ENCODE measurements around the gene TMEM38B.
"Not testable (repeated sequence)": the region's sequence is repeated elsewhere in the genome, so short reads cannot be mapped to it uniquely, and the experiment has no call there.

The TMEM38B gene

DNA sequence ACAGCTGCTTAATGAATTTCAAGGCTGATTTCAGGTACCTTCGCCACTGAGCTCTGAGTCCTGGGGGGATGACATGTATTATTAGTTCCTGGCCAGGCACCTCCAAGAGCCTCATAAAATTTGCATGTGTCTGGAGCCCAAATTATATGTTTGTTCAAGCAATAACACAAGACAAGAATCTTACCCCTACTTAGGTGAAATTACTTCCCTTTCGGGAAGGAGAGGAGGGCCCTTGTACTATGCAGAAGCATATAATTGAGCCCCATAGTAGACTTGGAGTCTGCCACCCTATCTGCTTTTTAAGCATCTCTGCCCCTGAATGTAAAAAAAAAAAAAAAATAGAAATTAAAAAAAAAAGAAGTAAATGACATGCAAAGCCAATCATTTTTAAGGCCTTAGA is 13.0 kb upstream of the TMEM38B start:
- in situ Hi-C loops (cut with HindIII; ENCODE audit: low sequenced_read_pairs), result no loop called here

DNA sequence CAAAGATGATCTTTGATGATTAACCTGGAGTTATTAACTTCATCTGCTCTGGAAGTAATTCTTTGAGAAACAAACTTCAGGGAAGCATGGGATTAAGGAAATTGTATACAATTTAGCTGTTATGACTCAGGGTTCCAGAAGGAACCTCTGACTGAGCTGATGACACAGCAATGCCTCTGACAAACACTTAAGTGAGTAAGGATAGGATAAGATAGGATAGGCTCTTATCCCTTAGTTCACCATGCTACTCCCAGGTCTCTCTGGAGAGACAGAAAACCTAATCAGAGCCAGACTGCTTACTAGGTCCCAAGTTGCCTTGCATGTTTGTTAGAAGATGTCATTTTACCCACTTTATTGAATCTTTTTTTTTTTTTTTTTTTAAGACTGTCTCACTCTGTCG is 12.6 kb upstream of the TMEM38B start:
- in situ Hi-C loops (cut with HindIII; ENCODE audit: low sequenced_read_pairs), result no loop called here

DNA sequence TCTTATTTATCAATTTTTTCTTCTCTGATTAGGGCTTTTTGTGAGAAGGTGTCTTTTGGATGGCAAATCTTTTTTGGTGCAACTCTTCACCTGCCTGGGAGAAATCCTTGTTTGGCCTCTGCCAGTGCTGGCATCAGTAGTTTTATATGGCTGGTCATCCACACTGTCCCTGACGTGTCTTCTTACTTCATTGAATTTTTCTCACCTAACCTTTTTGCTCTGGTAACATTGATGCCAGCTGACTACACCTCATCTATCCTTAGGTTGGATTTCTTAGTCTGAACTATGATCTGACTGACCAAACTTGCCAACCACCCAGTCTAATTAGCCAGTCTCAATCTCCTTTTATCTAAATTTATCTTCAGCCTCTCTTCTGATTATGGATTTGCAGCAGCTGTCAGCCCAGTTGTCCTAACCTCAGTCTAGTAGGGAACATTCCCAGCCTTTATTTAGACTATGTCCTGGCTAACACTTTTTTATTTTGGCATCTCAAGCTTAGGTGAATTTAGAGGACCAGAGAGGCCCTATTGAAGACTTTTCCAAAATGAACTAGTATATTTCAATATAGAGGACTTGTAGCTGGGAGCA is 10.6 kb upstream of the TMEM38B start:
- in situ Hi-C loops (cut with HindIII; ENCODE audit: low sequenced_read_pairs), result no loop called here

DNA sequence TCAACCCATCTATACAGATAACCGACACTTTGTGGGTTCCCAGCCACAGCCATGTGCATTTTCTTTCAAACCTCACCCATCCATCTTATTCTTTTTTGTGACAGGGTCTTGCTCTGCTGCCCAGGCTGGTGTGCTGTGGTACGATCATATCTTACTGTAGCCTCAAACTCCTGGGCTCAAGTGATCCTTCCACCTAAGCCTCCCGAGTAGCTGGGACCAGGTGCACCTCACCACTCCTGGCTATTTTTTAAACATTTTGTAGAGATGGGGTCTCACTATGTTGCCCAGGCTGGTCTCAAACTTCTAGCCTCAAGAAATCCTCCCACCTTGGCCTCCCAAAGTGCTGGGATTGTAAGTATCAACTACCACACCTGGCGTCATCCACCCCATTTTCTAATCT is 7.4 kb upstream of the TMEM38B start:
- in situ Hi-C loops (cut with HindIII; ENCODE audit: low sequenced_read_pairs), result no loop called here

DNA sequence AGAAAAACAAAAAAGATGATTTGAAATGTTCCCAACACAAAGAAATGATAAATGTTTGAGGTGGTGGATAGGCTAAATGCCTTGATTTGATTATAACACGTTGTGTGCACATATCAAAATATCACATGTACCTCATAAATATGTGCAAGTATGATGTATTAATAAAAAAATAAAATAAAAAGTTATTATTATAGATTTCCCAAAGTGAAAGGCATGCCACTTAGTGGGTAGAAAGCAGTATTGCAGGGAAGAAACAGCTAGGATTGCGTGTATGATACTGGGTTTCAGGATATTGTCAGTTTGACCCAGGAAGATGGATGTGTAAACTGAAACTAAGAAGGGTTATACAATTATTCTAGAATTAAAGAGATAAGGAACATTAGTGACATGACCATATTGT is 3.6 kb upstream of the TMEM38B start:
- in situ Hi-C loops (cut with HindIII; ENCODE audit: low sequenced_read_pairs), result no loop called here

DNA sequence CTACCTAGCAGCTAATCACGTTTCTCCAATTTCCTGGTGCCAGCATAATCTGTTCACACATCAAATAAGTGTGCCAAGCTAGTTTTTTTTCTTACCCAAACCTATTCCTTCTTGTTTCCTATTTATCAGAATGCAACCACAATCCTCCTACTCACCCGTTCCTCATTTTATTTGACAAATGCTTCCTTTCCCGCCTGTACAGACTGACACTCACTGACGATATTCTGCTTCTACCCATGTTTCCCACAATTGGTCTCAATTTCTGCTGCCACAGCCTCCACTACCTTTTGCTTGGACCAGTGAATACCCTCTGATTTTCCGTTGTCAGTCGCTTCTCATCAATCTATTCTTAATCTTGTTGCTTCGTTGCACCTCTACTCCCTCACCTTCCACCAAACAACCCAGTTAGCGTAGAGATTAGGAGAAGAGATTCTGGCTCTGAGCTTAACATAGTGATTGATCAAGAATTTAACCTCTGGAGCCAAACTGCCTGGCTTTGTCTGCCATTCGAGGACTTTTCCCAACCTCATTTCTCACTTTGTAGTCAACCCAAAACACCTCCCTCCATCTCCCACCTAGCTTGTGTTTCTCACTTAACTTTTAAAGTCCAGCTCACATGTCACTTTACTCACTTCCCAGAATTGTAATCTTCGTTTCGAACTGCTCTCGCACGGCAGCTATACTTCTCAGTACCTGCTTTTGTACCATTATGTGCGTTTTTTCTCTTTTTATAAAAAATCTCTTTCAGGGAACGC is 729 bp upstream of the TMEM38B start:
- in situ Hi-C loops (cut with HindIII; ENCODE audit: low sequenced_read_pairs), result no loop called here

DNA sequence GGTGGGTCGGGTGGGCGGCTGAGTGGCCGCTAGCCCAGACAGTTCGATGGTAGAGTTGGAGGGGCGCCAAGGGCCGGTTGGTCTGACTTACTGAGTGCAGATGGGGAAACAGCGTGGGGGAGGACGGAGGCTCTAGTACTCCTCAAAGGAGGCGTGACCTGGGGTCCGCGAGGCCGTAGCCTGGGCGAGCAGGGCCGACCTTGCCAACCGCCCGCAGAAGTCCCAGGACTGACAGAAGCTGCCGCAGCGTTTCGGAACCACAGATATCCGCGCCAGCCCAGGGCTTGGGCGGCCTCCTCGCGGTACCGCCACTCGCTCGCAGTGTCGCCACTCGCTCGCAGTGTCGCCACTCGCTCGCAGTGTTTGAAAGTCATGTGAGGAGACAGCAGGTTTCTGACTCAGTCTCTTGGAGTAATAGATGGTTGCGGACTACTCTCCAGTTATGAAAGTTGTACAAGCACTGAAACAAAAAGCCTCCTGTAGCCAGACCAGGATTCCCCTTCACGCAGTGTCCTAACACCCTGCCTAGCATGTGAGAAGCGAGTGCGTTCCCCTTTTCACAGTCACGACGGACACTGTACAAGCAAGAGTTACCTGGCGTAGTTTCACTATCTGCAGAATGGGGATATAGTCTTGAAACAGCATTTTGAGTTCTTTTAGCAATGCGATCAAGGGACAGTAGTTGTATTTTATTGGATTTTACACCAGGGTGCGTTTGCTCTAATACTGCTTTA is 674 bp downstream of the TMEM38B start:
- in situ Hi-C loops (cut with HindIII; ENCODE audit: low sequenced_read_pairs), result no loop called here

DNA sequence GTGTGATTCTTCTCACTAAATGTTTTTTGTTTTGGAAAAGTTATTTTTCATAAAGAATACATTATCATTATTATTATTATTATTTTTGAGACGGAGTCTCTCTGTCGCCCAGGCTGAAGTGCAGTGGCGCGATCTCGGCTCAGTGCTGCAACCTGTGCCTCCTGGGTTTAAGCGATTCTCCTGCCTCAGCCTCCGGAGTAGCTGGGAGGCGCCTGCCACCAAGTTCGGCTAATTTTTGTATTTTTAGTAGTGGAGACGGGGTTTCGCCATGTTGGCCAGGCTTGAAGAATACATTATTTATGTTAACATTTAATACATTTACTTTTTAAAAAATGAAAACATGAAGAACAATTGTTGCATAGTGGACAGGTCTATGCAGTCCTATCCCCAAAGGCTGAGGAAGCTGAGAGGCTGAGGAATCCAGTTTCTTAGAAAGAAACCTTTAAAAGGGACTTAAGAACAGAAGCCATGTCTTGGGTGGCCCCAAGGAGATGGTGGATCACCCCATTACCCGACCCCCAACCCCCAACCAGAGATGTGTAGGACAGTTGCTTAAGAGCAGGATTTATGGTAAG is 2.0 kb downstream of the TMEM38B start:
- in situ Hi-C loops (cut with HindIII; ENCODE audit: low sequenced_read_pairs), result no loop called here

DNA sequence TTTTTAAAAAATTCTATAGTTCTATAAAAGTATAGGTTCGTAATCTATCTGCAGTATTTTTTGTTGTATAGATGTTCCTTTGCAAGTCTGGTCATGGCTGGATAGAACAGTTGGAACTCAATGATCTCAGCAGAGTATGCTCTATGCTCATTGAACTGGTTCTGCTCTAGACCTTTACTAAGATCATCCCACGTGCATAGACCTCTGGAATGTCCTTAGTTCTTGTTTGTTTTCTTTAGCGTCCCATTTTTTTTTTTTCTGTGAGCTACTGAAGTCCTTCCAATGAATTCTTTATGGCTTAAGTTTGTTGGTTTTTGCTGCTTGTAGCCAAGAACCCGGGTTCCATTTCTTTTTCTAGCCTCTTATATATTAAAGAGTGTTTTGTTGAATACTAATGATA is 3.5 kb downstream of the TMEM38B start:
- in situ Hi-C loops (cut with HindIII; ENCODE audit: low sequenced_read_pairs), result no loop called here

DNA sequence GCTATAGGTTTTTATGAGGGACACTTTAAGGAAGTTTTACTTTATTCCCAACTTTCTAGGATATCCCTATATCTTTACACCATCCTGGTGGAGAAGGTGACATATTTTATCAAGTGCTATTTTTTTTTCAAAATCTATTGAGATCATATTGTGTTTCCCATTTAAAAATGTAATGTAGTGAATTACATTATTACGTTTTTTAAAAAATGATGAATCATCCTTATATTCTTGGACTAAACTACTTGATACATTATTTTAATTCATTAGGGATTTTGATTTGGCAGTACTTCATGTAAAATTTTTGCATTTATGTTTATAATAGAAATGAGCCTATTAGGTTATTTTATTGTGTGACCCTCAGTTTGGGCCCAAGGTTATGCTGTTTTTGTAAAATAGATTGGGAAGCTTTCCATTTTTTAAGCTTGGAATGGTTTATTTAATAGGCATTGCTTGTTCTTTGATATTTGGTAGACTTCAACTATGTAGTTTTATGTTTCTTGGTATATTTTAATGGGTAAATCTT is 4.1 kb downstream of the TMEM38B start:
- in situ Hi-C loops (cut with HindIII; ENCODE audit: low sequenced_read_pairs), result no loop called here

DNA sequence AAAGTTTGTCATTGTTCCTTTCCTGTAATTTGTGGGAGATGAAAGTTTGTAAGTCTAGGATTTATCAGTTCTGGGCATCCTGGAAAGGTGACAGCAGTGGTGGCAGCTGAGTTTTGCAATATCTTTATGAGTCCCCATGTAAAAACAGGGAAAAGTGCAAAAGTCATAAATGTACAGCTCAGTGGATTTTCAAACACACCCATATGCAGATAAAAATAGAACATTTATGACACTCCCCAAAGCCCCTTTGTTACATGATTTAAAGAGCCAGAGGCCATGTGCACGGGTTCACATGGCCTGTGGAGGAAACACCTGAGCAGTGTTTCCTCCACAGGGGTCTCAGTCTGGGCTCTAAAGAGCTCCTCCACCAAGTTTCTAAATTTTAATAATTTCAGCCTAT is 6.3 kb downstream of the TMEM38B start:
- in situ Hi-C loops (cut with HindIII; ENCODE audit: low sequenced_read_pairs), result no loop called here

DNA sequence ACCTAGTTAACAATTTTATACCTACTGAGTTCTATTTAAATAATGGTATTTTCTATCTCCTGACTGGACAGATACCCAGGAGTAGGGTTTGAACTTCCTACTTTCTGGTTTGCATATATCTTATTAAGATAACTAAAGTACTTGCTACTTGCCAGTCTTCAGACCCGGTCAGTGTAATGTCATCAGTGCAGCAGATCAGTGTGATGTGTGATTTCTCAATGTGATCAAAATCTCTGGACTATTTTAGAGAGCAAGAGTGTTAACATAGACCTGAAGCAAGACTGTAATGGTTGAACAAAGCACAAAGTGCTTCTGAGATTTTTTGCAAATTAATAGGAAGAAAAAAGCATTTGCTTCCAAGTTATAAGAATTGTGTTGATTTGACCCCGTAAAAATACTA is 6.8 kb downstream of the TMEM38B start:
- in situ Hi-C loops (cut with HindIII; ENCODE audit: low sequenced_read_pairs), result no loop called here

DNA sequence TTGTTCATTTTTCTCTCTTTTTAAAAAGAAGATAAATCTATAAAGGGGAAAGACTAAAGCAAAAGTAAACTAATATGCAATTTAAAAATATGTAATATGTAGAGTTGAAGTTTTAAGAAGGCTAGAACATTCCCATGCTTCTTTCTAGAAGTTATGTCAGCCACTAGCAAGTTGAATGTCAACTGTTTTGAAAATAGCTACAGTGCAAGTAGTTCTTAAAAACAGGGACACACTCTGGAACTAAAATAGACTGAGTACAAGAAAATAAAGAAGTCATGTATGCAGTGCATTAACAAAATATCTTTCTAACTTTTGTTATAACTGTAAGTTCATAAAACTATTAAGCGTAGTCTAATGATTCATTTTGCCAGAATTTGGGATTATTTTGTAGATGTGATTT is 7.9 kb downstream of the TMEM38B start:
- in situ Hi-C loops (cut with HindIII; ENCODE audit: low sequenced_read_pairs), result no loop called here

DNA sequence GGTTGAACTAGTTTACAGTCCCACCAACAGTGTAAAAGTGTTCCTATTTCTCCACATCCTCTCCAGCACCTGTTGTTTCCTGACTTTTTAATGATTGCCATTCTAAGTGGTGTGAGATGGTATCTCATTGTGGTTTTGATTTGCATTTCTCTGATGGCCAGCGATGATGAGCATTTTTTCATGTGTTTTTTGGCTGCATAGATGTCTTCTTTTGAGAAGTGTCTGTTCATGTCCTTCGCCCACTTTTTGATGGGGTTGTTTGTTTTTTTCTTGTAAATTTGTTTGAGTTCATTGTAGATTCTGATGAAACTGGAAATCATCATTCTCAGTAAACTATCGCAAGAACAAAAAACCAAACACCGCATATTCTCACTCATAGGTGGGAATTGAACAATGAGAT is 9.3 kb downstream of the TMEM38B start:
- in situ Hi-C loops (cut with HindIII; ENCODE audit: low sequenced_read_pairs), result not testable (repeated sequence)

DNA sequence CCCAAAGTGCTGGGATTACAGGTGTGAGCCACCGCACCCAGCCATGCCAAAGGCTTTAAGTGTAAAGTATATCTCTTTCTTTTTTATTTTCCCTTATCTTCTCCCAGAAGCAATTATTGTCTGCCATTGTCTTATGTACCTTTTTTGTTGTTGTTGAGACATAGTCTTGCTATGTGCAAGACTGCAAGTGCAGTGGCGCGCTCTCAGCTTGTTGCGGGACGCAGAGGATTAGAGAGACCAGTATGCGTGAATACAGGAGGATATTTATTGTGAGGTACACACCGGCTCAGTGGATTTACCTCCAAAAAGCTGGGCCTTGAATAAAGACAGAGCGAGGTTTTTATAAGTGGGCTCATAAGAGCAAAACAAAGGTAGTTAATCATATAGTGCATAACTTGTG is 11.8 kb downstream of the TMEM38B start:
- in situ Hi-C loops (cut with HindIII; ENCODE audit: low sequenced_read_pairs), result no loop called here

DNA sequence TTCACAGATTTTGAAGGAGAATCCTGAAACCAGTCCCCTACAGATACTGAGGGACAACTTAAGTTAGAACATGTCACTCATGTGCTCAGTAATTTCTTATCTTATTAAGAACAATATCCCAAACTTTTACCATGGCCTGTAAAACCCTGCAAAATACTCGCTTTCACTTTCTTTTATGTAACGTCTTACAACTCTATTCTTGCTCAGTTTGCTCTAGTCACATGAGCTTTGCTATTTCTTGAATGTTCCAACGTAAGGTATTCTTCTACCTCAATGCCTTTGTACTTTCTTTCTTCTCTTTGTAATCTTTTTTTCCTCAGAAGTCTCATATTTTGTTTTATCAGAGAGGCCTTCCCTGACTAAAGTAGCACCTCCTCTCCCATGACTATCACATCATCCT is 14.1 kb downstream of the TMEM38B start:
- in situ Hi-C loops (cut with HindIII; ENCODE audit: low sequenced_read_pairs), result no loop called here

DNA sequence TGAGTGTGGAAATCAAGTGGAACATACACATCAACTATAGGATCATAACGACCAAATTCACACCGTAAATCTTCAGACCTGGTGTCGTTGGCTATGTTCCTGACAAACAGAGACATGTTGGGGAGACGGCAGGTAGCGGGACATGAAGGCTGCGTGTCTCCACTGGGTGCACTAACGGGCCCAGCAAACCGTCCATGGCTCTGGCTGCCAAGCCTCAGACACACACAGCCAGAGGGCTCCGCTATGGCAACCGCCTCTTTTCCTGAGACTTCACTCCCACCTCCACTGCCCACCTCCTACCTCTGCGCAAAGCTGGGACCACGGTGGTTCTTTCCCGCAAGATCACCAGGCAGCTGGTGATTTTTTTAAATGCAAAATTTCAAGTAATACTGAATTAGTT is 16.3 kb downstream of the TMEM38B start:
- in situ Hi-C loops (cut with HindIII; ENCODE audit: low sequenced_read_pairs), result no loop called here

DNA sequence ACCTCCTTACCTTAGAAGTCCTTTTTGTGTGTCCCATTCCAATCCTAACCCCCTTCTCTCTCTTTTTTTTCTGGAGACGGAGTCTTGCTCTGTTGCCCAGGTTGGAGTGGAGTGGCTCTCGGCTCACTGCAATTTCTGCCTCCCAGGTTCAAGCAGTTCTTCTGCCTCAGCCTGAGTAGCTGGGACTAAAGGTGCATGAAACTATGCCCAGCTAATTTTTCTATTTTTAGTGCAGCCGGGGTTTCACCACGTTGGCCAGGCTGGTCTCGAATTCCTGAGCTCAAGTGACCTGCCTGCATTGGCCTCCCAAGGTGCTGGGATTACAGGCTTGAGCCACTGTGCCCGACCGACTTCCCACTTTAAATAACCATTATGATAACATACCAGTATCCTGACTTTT is 17.5 kb downstream of the TMEM38B start:
- in situ Hi-C loops (cut with HindIII; ENCODE audit: low sequenced_read_pairs), result no loop called here

DNA sequence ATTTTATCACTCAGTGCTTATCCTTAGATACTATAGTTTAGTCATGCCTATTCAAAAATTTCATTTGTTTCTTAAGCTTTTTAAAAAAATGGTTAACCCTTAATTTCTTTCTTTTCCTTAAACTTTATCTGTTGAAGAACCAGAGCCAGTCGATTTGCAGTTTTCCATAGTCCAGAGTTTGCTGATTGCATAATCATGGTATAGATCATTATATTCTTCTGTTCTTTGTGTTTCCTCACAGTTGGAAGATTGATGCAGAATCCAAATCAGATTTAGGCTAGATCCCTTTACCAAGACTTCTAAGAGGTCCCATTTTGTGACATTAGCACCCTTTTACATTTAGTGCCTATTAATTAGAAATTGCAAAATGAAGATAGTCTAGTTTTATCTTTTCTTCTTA is 18.0 kb downstream of the TMEM38B start:
- in situ Hi-C loops (cut with HindIII; ENCODE audit: low sequenced_read_pairs), result no loop called here

DNA sequence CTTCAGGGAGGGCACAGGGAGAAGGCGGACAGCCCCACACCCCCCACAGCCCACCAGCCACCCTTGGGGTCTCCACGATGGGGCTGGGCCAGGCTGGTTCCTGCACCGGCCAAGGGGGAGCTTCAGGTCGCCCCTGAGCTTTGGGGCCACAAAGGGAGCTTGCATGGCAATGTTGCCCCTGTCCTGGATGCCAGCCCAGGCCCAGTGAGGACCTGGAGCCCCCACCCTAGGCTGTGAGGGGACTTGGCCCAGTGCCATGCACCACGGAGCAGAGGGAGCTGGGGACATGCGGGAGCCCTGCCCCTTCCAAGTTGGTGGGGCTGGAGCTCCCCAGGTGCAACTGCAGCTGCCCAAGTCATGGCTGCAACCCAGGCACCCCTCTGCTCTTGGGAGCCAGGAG is 18.4 kb downstream of the TMEM38B start:
- in situ Hi-C loops (cut with HindIII; ENCODE audit: low sequenced_read_pairs), result no loop called here

DNA sequence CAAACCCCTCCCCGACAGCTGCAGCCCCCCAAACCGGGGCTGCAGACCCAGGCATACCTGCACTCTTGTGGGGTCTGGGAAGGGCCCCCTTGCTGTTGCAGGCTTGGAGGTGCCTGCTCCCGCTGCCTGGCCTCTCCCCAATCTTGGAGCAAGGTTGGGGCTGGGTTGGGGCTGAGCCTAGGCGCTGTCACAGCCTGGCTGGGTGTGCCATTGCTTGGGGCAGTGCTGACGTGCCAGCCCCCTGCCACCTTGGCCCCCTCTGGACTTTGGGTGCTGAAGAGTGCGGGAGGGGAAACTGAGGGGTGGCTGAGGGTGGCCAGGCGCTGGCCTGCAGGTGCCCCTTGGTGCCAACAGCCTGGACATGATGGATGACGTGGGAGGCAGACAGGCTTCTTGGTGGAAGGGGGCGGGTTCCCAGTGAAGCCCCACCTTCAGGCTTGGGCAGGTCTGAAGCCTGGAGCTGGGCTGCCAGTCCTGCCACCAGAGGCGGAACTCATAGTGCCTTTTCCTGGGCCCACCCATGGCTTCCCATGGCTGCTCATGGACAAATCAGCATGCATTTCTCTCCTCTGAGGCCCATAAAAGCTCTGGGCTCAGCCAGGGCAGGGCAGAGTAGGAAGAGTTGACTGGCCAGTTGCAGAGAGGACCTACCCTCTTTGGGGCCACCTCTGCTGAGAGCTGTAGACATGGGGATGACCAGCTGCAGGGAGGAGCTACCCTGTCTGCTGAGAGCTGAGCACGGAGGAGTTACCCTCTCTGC is 19.1 kb downstream of the TMEM38B start:
- in situ Hi-C loops (cut with HindIII; ENCODE audit: low sequenced_read_pairs), result no loop called here

Measured in DLD1 (cell line).